HepG2 (cell line): ENCODE measurements around the gene CYP4V2. TPM values are rescaled to one million over a fixed set of nuclear protein-coding genes. Genes with fewer than 3 reads are reported as not detected.

Experiments
- CREM ChIP-seq, 2 experiments: sonication (generic) in 1 of 2; formaldehyde crosslinking in 1 of 2; IDR thresholded peaks; 2 replicates each; pipeline versions ENCODE4 v1.4.0 to v1.6.1; 2016 to 2020; ENCODE audit warnings: antibody characterized with exemption in 1 of 2, mild to moderate bottlenecking in 1 of 2, missing genetic modification reagents in 1 of 2
- GMEB2 ChIP-seq: IDR thresholded peaks from 2 replicates; pipeline ENCODE4 v1.6.1; 2016; ENCODE audit warnings: missing biosample characterization, missing genetic modification reagents, low read depth
- IRX3 ChIP-seq: sonication (generic); formaldehyde crosslinking; IDR thresholded peaks from 2 replicates; pipeline ENCODE4 v1.8.1; 2023; ENCODE audit warnings: mild to moderate bottlenecking, low read depth, missing genetic modification reagents, borderline replicate concordance
- KLF13 ChIP-seq: sonication (generic); formaldehyde crosslinking; IDR thresholded peaks from 2 replicates; pipeline ENCODE4 v1.4.0; 2020; ENCODE audit warnings: mild to moderate bottlenecking, missing genetic modification reagents
- MBD4 ChIP-seq: IDR thresholded peaks from 2 replicates; pipeline ENCODE4 v1.6.1; 2012; ENCODE audit warnings: low read length, inconsistent platforms, borderline replicate concordance
- NCOR1 ChIP-seq: fragments of 200-600 bp; sonication (generic); IDR thresholded peaks from 2 replicates; pipeline ENCODE4 v1.7.0; 2017; ENCODE audit warnings: antibody characterized with exemption, low read length, borderline replicate concordance
- SALL2 ChIP-seq: sonication (generic); formaldehyde crosslinking; IDR thresholded peaks from 2 replicates; pipeline ENCODE4 v1.8.1; 2023; ENCODE audit warnings: mild to moderate bottlenecking, missing genetic modification reagents, inconsistent platforms
- ZBTB2 ChIP-seq: sonication (generic); formaldehyde crosslinking; IDR thresholded peaks from 2 replicates; pipeline ENCODE4 v1.8.0; 2022; ENCODE audit warnings: low read depth, missing genetic modification reagents
- ZMAT3 ChIP-seq: sonication (generic); formaldehyde crosslinking; conservative IDR thresholded peaks from 2 replicates; pipeline ENCODE4 v1.7.0; 2021; ENCODE audit warnings: missing genetic modification reagents
- ZMYM2 ChIP-seq: sonication (generic); formaldehyde crosslinking; IDR thresholded peaks from 2 replicates; pipeline ENCODE4 v1.8.0; 2022; ENCODE audit warnings: mild to moderate bottlenecking, missing genetic modification reagents
- ZNF17 ChIP-seq: sonication (generic); formaldehyde crosslinking; IDR thresholded peaks from 2 replicates; pipeline ENCODE4 v1.5.0; 2020; ENCODE audit warnings: mild to moderate bottlenecking, missing genetic modification reagents
- ZNF350 ChIP-seq: sonication (generic); formaldehyde crosslinking; IDR thresholded peaks from 2 replicates; pipeline ENCODE4 v1.4.0; 2020; ENCODE audit warnings: mild to moderate bottlenecking, low read depth, missing genetic modification reagents, borderline replicate concordance
- ZNF407 ChIP-seq: sonication (generic); formaldehyde crosslinking; IDR thresholded peaks from one replicate; pipeline ENCODE4 v1.5.1; 2020; ENCODE audit warnings: mild to moderate bottlenecking, missing genetic modification reagents; ENCODE audit errors: not compliant biosample characterization
- ZNF629 ChIP-seq: sonication (generic); formaldehyde crosslinking; conservative IDR thresholded peaks from 2 replicates; pipeline ENCODE4 v1.5.0; 2020; ENCODE audit warnings: missing genetic modification reagents
- ZNF7 ChIP-seq: IDR thresholded peaks from 2 replicates; pipeline ENCODE4 v1.6.1; 2016; ENCODE audit warnings: missing biosample characterization, missing genetic modification reagents
- ZNF720 ChIP-seq: sonication (generic); formaldehyde crosslinking; IDR thresholded peaks from 2 replicates; pipeline ENCODE4 v1.4.0; 2020; ENCODE audit warnings: missing genetic modification reagents
- ZNF879 ChIP-seq: sonication (generic); formaldehyde crosslinking; IDR thresholded peaks from 2 replicates; pipeline ENCODE4 v1.8.1; 2023; ENCODE audit warnings: missing genetic modification reagents
- ZUFSP ChIP-seq: sonication (generic); formaldehyde crosslinking; IDR thresholded peaks from 2 replicates; pipeline ENCODE4 v1.9.0; 2021; ENCODE audit warnings: missing genetic modification reagents, mild to moderate bottlenecking, borderline replicate concordance
- polyA plus RNA-seq, 8 experiments: library from polyadenylated mRNA; depleted of rRNA in 3 of 8; stranded (reverse) in 7 of 8; unstranded in 1 of 8; fragments of >200 nt; fragmentation: Illumina TruSeq in 4 of 8; extraction: Trizol in 4 of 8; gene quantifications; 2 replicates each; pipeline versions ENCODE4 v1.2.1 to v1.2.3, GENCODE V29; 2011 to 2016; ENCODE audit warnings: low read depth in 4 of 8, missing spikeins in 1 of 8, mixed read lengths in 1 of 8; ENCODE audit not compliant: insufficient read depth in 1 of 8
- total RNA-seq, 5 experiments: library from RNA; depleted of rRNA; stranded (reverse); fragments of >200 nt; fragmentation: Illumina TruSeq; extraction: Trizol; gene quantifications; 2 replicates each; pipeline ENCODE4 v1.2.3, GENCODE V29; 2016; ENCODE audit warnings: low read depth in 1 of 5

Gene CYP4V2
- total and polyA plus RNA-seq, 2 of the 13 experiments (the other 11 are each of a cell fraction or from before 2014, with no cell fraction given), result 4.7 to 7.2 TPM

GRCh38 chr4:186260117-186260503 is 68.7 kb downstream of the CYP4V2 start (continued):
- no peak for TF ChIP-seq ZUFSP
- TF ChIP-seq ZNF350 (CRISPR knock-in tag), result peak; percentile 2; the same call in 1 of the 2 replicates
- no peak for TF ChIP-seq ZNF629 (CRISPR knock-in tag)
- TF ChIP-seq ZBTB2 (CRISPR knock-in tag), result no peak
- TF ChIP-seq ZNF7 (CRISPR knock-in tag), result no peak
- TF ChIP-seq ZNF17 (CRISPR knock-in tag), result no peak
- no peak for TF ChIP-seq KLF13 (CRISPR knock-in tag)
- no peak for TF ChIP-seq ZNF720 (CRISPR knock-in tag)
- no peak for TF ChIP-seq ZNF879
- no peak for TF ChIP-seq GMEB2 (CRISPR knock-in tag)
- no peak for TF ChIP-seq MBD4
- TF ChIP-seq ZNF407, result no peak
- TF ChIP-seq ZMYM2, result no peak
- TF ChIP-seq SALL2 (CRISPR knock-in tag), result peak; percentile 12; the same call in 1 of the 2 replicates
- TF ChIP-seq ZMAT3 (CRISPR knock-in tag), result no peak
- no peak for TF ChIP-seq IRX3 (CRISPR knock-in tag)
- TF ChIP-seq NCOR1, result no peak
- TF ChIP-seq CREM (IDR thresholded peaks at IDR 0.05), result no peak
- no peak for TF ChIP-seq CREM (CRISPR knock-in tag; IDR thresholded peaks at IDR 0.05)
